ENCODE data around the gene LUC7L3. TPM values are rescaled to one million over a fixed set of nuclear protein-coding genes. Genes with fewer than 3 reads are reported as not detected.

Gene LUC7L3
- total RNA-seq, 4 donors from 2014 or later: 31.5 to 267 (median 42.6) TPM

GRCh38 chr17:50681263-50682200 is 37.9 kb upstream of the LUC7L3 start:
- WGBS: 57% methylated on average over 27 of the region's 27 CpGs
- peaks cover 16% of the 10 kb centered on the region for H3K4me1 ChIP-seq

GRCh38 chr17:50682441-50682840 is 37.0 kb upstream of the LUC7L3 start:
- DNase-seq (ENCODE audit: low spot score in 2 of 2): peak in 1 of 2 donors; percentile 20
- Histone ChIP-seq H3K27me3 (no peaks in the 10 kb centered on the region), H3K9me3 (no peaks in the 10 kb centered on the region), H3K4me1 (peaks cover 25% of the 10 kb centered on the region), H3K36me3 (no peaks in the 10 kb centered on the region), H3K27ac (no peak overlapping the region), H3K4me3 (no peak overlapping the region)
- 94% methylated on average over 3 of the region's 3 CpGs for WGBS
- TF ChIP-seq POLR2A (IDR thresholded peaks at IDR 0.05) (no peak), POLR2AphosphoS5 (IDR thresholded peaks at IDR 0.05) (no peak), EP300 (IDR thresholded peaks at IDR 0.05) (no peak), CTCF (IDR thresholded peaks at IDR 0.05) (no peak)

More at GRCh38 chr17:50681263-50682200, 37.9 kb upstream of the LUC7L3 start:
- H3K4me3 ChIP-seq: peak overlapping the region; percentile 11
- TF ChIP-seq POLR2AphosphoS5 (IDR thresholded peaks at IDR 0.05) (no peak), CTCF (IDR thresholded peaks at IDR 0.05) (peak; percentile 48 to 50)
- peak in 1 of 2 donors; percentile 59 for DNase-seq (ENCODE audit: low spot score in 2 of 2)
- H3K9me3 ChIP-seq: no peaks in the 10 kb centered on the region
- H3K36me3 ChIP-seq: no peaks in the 10 kb centered on the region
- H3K27me3 ChIP-seq: no peaks in the 10 kb centered on the region
- H3K27ac ChIP-seq: no peak overlapping the region

GRCh38 chr17:50682938-50683337 is 36.5 kb upstream of the LUC7L3 start:
- Histone ChIP-seq H3K9me3 (no peaks in the 10 kb centered on the region), H3K36me3 (no peaks in the 10 kb centered on the region), H3K27ac (no peak overlapping the region), H3K27me3 (no peaks in the 10 kb centered on the region), H3K4me3 (no peak overlapping the region), H3K4me1 (peaks cover 27% of the 10 kb centered on the region)
- 100% methylated on average over 3 of the region's 3 CpGs for WGBS
- DNase-seq (ENCODE audit: low spot score in 2 of 2): peak in 1 of 2 donors; percentile 30
- no peak for TF ChIP-seq POLR2A (IDR thresholded peaks at IDR 0.05)
- TF ChIP-seq CTCF (IDR thresholded peaks at IDR 0.05): no peak
- no peak for TF ChIP-seq POLR2AphosphoS5 (IDR thresholded peaks at IDR 0.05)
- no peak for TF ChIP-seq EP300 (IDR thresholded peaks at IDR 0.05)

GRCh38 chr17:50683434-50684287 is 35.7 kb upstream of the LUC7L3 start:
- Histone ChIP-seq H3K4me3 (no peak overlapping the region), H3K27ac (no peak overlapping the region)
- TF ChIP-seq POLR2A (IDR thresholded peaks at IDR 0.05) (no peak), CTCF (IDR thresholded peaks at IDR 0.05) (no peak), EP300 (IDR thresholded peaks at IDR 0.05) (no peak), POLR2AphosphoS5 (IDR thresholded peaks at IDR 0.05) (no peak)

GRCh38 chr17:50684288-50684611 is 35.2 kb upstream of the LUC7L3 start:
- 96% methylated on average over 5 of the region's 5 CpGs for WGBS
- no peaks in the 10 kb centered on the region for H3K9me3 ChIP-seq
- H3K27ac ChIP-seq: no peak overlapping the region
- H3K4me3 ChIP-seq: no peak overlapping the region
- no peak for DNase-seq (ENCODE audit: low spot score in 2 of 2)
- TF ChIP-seq POLR2A (IDR thresholded peaks at IDR 0.05): no peak
- H3K27me3 ChIP-seq: no peaks in the 10 kb centered on the region
- no peaks in the 10 kb centered on the region for H3K36me3 ChIP-seq
- peaks cover 28% of the 10 kb centered on the region for H3K4me1 ChIP-seq

More at GRCh38 chr17:50683434-50684287, 35.7 kb upstream of the LUC7L3 start:
- Histone ChIP-seq H3K4me1 (peaks cover 27% of the 10 kb centered on the region), H3K36me3 (no peaks in the 10 kb centered on the region), H3K9me3 (no peaks in the 10 kb centered on the region), H3K27me3 (no peaks in the 10 kb centered on the region)
- peak in 1 of 2 donors; percentile 51 for DNase-seq (ENCODE audit: low spot score in 2 of 2)
- WGBS: 93% methylated on average over 25 of the region's 28 CpGs
